Omental fat pad (tissue), 4 donors: ENCODE data around the gene ZCCHC17. TPM values are rescaled to one million over a fixed set of nuclear protein-coding genes. Genes with fewer than 3 reads are reported as not detected.

ENCODE experiments used
- ATAC-seq: fragments of 150-250 bp; one replicate; pipeline ENCODE4 v1.9.1; 2016; ENCODE audit warnings: mild to moderate bottlenecking, moderate library complexity; ENCODE audit not compliant: low FRiP score
- DNase-seq: peaks from one replicate; pipeline ENCODE4 v3.0.0-alpha.2; 2019; ENCODE audit warnings: low spot score
- total RNA-seq, 4 donors: library from RNA; depleted of rRNA; stranded (reverse); fragments of >200 nt; gene quantifications; one replicate each; pipeline ENCODE4 v1.1.0, GENCODE V29; 2016
- TF ChIP-seq, protein P1 (sequence below), 3 donors: fragments of 450-650 bp; IDR thresholded peaks; one replicate each; pipeline ENCODE4 v1.5.1; 2016 to 2017; ENCODE audit warnings: antibody characterized with exemption in 3 of 3, mild to moderate bottlenecking in 3 of 3, moderate library complexity in 2 of 3

Gene ZCCHC17
- total RNA-seq, 4 donors from 2014 or later, result 18.3 to 22.5 (median 18.8) TPM

DNA sequence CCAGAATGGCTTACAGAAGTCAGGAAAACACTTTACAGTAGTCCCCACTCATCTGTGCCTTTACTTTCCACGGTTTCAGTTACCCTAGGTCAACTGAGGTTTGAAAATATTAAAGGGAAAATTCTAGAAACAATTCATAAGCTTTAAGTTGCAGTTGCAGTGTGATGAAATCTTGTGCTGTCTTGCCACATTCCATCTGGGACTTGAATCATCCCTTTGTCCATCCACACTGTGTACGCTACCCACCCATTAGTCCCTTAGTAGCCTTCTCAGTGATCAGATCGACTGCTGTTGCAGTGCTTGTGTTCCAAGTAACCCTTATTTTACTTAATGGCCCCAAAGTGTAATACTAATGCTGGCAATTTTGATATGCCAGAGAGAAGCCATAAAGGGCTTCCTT, 30.5 kb downstream of the ZCCHC17 start:
- DNase-seq, result no peak
- TF ChIP-seq, protein P1, sequence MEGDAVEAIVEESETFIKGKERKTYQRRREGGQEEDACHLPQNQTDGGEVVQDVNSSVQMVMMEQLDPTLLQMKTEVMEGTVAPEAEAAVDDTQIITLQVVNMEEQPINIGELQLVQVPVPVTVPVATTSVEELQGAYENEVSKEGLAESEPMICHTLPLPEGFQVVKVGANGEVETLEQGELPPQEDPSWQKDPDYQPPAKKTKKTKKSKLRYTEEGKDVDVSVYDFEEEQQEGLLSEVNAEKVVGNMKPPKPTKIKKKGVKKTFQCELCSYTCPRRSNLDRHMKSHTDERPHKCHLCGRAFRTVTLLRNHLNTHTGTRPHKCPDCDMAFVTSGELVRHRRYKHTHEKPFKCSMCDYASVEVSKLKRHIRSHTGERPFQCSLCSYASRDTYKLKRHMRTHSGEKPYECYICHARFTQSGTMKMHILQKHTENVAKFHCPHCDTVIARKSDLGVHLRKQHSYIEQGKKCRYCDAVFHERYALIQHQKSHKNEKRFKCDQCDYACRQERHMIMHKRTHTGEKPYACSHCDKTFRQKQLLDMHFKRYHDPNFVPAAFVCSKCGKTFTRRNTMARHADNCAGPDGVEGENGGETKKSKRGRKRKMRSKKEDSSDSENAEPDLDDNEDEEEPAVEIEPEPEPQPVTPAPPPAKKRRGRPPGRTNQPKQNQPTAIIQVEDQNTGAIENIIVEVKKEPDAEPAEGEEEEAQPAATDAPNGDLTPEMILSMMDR (IDR thresholded peaks at IDR 0.05), result no peak
- no peak for ATAC-seq

- ATAC-seq (no peak), DNase-seq (no peak)
- TF ChIP-seq, protein P1 (IDR thresholded peaks at IDR 0.05), result no peak
These were observed 38.2 kb downstream of the ZCCHC17 start for GRCh38 chr1:31335007-31335406.

GRCh38 chr1:31336687-31337467, 40.0 kb downstream of the ZCCHC17 start:
- ATAC-seq, result no peak
- TF ChIP-seq, protein P1 (IDR thresholded peaks at IDR 0.05), result no peak
- no peak for DNase-seq

DNA sequence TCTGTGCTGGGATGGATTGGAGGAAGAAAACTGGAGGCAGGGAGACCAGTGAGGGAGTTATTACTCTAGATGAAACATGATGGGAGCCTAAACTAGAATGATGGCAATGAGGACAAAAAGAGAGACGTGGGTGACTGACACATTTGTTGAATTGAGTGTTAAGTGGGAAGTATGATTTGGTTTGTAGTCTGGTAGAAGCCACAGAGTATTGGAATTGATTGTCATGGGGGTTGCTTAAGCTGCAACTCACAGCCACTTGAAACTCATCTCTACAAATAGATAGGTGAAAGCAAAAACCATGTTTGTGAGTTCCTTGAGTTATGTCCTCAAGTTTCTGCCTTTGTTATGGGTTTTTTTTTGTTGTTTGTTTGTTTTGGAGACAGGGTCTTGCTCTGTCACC, 47.7 kb downstream of the ZCCHC17 start:
- DNase-seq (no peak), ATAC-seq (no peak)
- TF ChIP-seq, protein P1 (IDR thresholded peaks at IDR 0.05), result no peak

GRCh38 chr1:31345635-31346034, 48.8 kb downstream of the ZCCHC17 start:
- TF ChIP-seq, protein P1 (IDR thresholded peaks at IDR 0.05), result no peak
- no peak for DNase-seq
- ATAC-seq, result no peak

- no peak for ATAC-seq
- TF ChIP-seq, protein P1 (IDR thresholded peaks at IDR 0.05), result no peak
- no peak for DNase-seq
These were observed 50.0 kb downstream of the ZCCHC17 start for GRCh38 chr1:31346785-31347184.

DNA sequence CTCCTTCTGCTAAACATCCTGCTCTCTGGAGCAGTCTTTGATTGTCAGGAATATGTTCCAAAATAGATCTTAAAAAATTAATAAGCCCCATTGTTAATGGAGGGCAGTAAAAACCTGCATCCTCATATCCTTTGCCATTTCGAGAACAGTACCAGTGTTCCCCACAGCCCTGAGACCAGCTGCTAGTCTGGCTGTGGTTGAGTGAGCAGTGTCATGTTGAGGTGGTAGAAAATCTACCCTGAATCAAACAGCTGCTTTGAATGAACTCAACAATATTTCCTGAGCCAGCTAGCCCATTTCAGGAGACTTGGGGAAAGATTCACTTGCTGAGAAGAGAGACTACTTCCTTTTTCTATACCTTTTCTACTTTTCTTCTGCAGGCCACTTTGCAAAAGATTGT, 51.6 kb downstream of the ZCCHC17 start:
- TF ChIP-seq, protein P1 (IDR thresholded peaks at IDR 0.05), result no peak
- DNase-seq (no peak), ATAC-seq (no peak)
